Stimulated activated CD4-positive, alpha-beta T cell treated with anti-CD3 and anti-CD28 coated beads, Interleukin-15, amount 100 ng/mL, for 1 hour (primary cell): ENCODE measurements around the gene EPGN.

ENCODE experiments used
- DNase-seq, 2 donors: peaks; one replicate each; pipeline ENCODE4 v3.0.0-alpha.2; 2020; ENCODE audit warnings: low read depth in 1 of 2, low spot score in 1 of 2

Gene EPGN

DNA sequence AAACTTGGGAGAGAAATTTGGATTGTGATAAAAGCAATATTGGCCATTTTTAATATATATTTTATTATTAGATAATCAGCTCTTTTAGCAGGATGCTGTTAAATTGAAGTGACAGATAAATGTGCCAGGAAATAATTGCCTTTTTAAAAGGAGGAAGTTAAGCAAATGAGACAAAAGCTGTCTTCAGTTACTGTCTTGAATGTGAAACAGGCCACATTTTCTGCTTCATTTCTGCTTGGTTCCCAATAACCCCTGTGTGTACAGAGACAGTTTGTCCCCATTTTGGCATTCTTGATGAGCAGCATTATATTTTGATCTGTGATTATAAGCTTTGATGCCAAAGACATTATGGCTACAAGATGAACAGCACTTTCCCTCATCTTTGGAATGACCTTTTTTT, 953 bp downstream of the EPGN start:
- no peak for DNase-seq

DNA sequence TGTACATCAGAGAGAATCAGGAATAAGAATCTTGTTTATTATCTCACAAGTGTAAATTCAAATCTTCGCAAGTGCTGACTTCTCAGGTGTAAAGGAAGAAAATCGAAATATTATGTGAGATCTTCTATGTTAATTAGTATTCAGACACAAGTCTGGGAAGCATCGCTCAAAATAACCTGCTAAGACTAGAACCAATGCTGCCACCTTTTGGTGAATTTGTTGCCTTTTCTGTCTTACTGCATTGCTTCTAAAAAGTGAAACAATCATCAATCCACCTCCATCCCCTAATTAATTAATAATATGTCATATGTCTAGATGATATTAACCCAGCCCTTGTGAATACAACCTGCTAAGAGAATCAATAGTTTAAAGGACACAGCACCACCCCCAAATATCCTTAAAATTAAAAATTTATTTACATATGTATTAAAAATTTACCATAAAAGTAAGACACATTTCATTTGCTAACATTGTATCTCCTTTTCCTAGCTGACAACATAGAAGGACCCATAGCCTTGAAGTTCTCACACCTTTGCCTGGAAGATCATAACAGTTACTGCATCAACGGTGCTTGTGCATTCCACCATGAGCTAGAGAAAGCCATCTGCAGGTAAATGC, 3.5 kb downstream of the EPGN start:
- no peak for DNase-seq

- no peak for DNase-seq
These were observed 6.1 kb downstream of the EPGN start for GRCh38 chr4:74314329-74314728.

- DNase-seq = no peak
These were observed 6.7 kb downstream of the EPGN start for GRCh38 chr4:74314944-74315343.

- DNase-seq = no peak
These were observed 7.1 kb downstream of the EPGN start for GRCh38 chr4:74315376-74315775.

DNA sequence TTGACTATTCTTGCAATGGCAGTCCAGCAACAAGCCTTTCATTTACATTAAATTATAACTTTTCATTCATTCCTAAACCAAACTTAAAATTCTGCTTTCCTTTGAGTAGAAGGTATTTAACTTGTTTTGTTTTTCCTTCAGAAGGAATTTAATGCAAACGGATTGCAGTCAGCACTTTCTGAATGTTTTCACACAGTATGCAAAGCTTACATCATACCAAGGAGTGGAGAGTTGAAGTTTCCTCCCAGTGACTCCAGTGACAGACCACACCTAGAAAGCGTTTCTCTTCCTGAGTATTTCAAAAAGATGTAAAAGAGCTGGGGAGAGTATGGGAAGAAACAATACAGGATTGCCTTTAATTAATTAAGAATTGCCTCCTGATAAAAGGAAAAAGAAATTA, 8.1 kb downstream of the EPGN start:
- no peak for DNase-seq

DNA sequence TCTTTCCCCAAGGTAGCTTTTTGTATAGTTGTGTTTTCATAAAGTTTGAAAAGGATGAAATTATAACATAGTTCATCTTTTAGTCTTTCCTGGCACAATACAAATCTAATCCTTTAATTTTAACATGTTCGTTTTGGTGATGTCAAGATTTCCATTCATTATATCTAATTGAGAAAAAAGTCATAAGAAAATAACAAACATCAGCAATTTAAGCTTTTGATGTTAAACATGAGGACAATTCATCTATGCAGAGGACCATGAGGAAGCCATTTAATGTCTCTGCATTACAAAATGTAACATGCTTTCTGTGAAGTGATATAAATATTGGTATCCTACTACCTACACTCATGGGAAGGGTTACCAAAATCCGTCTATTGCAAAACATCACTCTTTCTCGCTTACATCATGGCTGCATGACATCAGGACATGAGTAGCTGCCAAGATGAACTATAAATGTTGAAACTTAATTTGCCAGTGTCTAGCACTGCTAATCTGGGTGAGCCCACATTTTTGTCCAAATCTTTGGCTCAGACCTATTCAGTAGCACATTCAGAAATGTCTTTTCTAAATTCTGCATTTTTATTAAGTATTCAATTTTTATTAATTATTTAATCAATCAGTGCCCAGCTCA, 9.5 kb downstream of the EPGN start:
- DNase-seq = no peak

GRCh38 chr4:74318276-74318675, 10.0 kb downstream of the EPGN start:
- DNase-seq = no peak

DNA sequence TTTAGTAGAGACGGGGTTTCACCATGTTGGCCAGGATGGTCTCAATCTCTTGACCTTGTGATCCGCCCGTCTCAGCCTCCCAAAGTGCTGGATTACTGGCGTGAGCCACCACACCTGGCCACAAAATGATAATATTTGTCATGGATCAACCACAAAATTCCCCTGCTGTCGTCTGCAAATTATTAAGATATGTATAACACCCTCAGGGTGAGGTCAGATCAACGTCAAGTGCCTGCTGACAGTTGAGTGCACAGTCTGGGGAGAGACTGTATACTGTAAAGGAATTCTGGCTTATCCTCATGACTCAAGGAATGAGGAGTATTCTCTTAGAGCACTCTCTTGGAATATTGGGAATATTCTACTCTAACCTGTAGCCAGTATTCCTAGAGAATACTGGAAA, 11.2 kb downstream of the EPGN start:
- no peak for DNase-seq

GRCh38 chr4:74320559-74321118, 12.4 kb downstream of the EPGN start:
- no peak for DNase-seq

DNA sequence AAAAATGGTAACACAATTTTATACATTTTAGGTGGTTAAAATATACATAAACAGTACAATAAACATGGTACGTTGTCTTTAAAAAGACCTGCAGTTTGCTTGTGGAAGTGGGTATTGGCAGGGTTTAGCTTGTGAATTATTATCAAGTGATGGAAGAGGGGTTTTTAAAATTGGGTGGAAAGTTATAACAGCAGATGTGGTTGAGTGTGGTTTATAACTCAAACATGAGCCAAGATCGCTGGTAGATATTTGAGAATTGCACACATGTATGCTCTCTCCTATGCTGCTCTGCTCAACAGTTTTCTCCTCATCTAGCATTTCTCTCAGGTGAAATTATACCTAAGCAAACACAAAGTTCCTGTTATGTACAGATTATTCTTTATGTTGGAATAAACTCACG, 14.0 kb downstream of the EPGN start:
- no peak for DNase-seq

GRCh38 chr4:74323663-74324062, 15.4 kb downstream of the EPGN start:
- no peak for DNase-seq

- DNase-seq = no peak
These were observed 16.0 kb downstream of the EPGN start for GRCh38 chr4:74324262-74324661.

GRCh38 chr4:74325886-74326285, 17.6 kb downstream of the EPGN start:
- DNase-seq = no peak

DNA sequence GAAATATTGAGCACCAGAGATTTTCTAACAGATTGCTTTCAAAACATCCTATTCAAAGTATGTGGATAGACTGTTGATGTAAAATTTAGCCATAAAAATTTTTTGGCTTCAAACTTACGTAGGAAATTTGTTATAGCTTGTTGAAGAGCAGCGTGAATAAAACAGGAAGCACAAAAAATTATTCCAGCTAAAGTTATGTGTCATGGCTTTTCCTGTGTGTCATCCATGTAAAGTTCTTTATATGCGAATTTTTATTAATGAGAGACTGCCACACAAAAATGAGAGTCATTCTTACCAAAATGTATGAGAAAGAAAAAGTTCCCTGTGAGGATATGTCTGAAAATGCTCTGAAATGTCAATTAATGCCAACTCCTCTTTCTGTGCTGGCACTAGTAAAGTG, 19.5 kb downstream of the EPGN start:
- no peak for DNase-seq

DNA sequence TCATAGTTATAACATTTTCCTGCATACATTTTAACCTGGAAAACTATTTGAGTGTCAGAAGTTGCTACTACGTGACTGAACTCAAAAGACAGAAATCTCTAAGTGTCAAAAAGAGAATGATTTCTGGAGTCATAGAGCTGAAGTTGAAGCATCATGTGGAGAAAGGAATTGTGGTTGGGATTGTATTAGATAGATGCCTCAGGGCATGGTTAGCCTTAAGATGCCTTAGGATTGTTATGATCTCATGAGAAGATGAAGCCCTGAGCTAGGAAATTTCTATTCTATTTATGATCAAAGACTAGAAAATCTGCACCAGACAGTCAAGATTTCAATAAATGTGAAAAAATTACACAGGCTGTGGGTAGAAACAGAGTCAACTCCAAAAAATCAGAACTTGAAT, 20.2 kb downstream of the EPGN start:
- no peak for DNase-seq

GRCh38 chr4:74329307-74329706, 21.0 kb downstream of the EPGN start:
- DNase-seq = no peak

GRCh38 chr4:74330295-74330750, 22.1 kb downstream of the EPGN start:
- DNase-seq = no peak

DNA sequence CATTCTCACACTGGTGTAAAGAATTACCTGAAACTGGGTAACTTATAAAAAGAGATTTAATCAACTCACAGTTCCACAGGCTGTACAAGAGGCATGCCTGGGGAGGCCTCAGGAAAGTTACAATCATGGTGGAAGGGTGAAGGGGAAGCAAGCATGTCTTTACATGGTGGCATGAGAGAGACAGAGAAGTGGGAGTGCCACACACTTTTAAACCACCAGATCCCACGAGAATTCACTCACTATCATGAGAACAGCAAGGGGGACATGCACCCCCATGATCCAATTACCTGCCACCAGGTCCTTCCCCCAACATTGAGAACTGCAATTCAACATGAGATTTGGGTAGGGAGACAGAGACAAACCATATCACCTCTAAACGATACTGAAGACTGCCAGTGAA, 23.0 kb downstream of the EPGN start:
- DNase-seq = no peak

GRCh38 chr4:74331944-74332343, 23.7 kb downstream of the EPGN start:
- no peak for DNase-seq

GRCh38 chr4:74334636-74335035, 26.4 kb downstream of the EPGN start:
- DNase-seq = no peak

GRCh38 chr4:74335341-74336021, 27.2 kb downstream of the EPGN start:
- no peak for DNase-seq
